ENCODE results near the gene OCSTAMP. TPM values are rescaled to one million over a fixed set of nuclear protein-coding genes. Genes with fewer than 3 reads are reported as not detected.

The OCSTAMP gene
- total and polyA plus RNA-seq, 2 donors (not counting 3 experiments of a cell fraction or from before 2014, with no cell fraction given), result not detected

GRCh38 chr20:46584508-46584907, 34.1 kb upstream of the OCSTAMP start:
- CTCF ChIA-PET, result no interaction called here
- Histone ChIP-seq H3K4me1 (ENCODE audit: control insufficient read depth, extremely low read depth, insufficient read depth, low read length) (no peaks in the 10 kb centered on the region), H3K4me2 (ENCODE audit: insufficient read depth, low read length) (no peak overlapping the region), H3K9me3 (replicated peaks; ENCODE audit: control insufficient read depth, insufficient read depth, low read length) (no peaks in the 10 kb centered on the region), H4K20me1 (replicated peaks; ENCODE audit: control insufficient read depth, extremely low read depth, insufficient read depth, low read length) (no peaks in the 10 kb centered on the region), H3K9ac (replicated peaks; ENCODE audit: extremely low read depth, insufficient read depth, low read length) (no peak overlapping the region), H2AFZ (ENCODE audit: low read depth, low read length) (no peak overlapping the region), H3K9me1 (replicated peaks; ENCODE audit: control insufficient read depth, extremely low read depth, insufficient read depth, low read length) (no peaks in the 10 kb centered on the region), H3K4me3 (replicated peaks in 1 of 3; ENCODE audit: insufficient read depth in 1 of 3, low read depth in 1 of 3, low read length in 3 of 3) (no peak overlapping the region), H3K36me3 (ENCODE audit: control insufficient read depth in 2 of 2, extremely low read depth in 1 of 2, insufficient read depth in 2 of 2, low read length in 2 of 2) (no peaks in the 10 kb centered on the region), H3K79me2 (ENCODE audit: control insufficient read depth, insufficient read depth, low read length) (no peaks in the 10 kb centered on the region), H3K27me3 (ENCODE audit: control insufficient read depth in 2 of 2, insufficient read depth in 2 of 2, low read length in 2 of 2) (no peaks in the 10 kb centered on the region), H3K27ac (ENCODE audit: insufficient read depth, low read depth, low read length) (no peak overlapping the region)
- POLR2A ChIA-PET, result no interaction called here
- dilution Hi-C loops (cut with MboI; ENCODE audit: extremely low pct_ligation_motif_present, low sequenced_read_pairs), result no loop called here
- DNase-seq (ENCODE audit: low read depth, low spot score) (no peak), FAIRE-seq (no peak)
- no TSS peak for BruUV-seq (replicated peaks)
- TF ChIP-seq EZH2 (IDR thresholded peaks at IDR 0.05; ENCODE audit: borderline replicate concordance, low read depth, low read length, severe bottlenecking) (no peak), POLR2AphosphoS5 (IDR thresholded peaks at IDR 0.05; ENCODE audit: insufficient read depth, low read depth, low read length) (no peak), FOS (IDR thresholded peaks at IDR 0.05; ENCODE audit: borderline replicate concordance, insufficient read depth, low read length) (no peak), CTCF (IDR thresholded peaks at IDR 0.05; ENCODE audit: extremely low read depth in 1 of 2, insufficient read depth in 1 of 2, low read depth in 1 of 2, low read length in 2 of 2) (no peak), MYC (IDR thresholded peaks at IDR 0.05; ENCODE audit: low read depth, low read length) (no peak), JUN (IDR thresholded peaks at IDR 0.05; ENCODE audit: borderline replicate concordance, insufficient read depth, insufficient read length, low read depth) (no peak), POLR2A (IDR thresholded peaks at IDR 0.05; ENCODE audit: low read depth, low read length) (no peak), MAX (IDR thresholded peaks at IDR 0.05; ENCODE audit: insufficient read depth, insufficient read length) (no peak), GATA2 (IDR thresholded peaks at IDR 0.05; ENCODE audit: insufficient read depth, insufficient read length, low read depth, low read length) (no peak)
- intact Hi-C loops (cut with micrococcal nuclease), result no loop called here

All from endothelial cell of umbilical vein (primary cell).